Endometrium (tissue), 2 donors: Measurements from ENCODE around the gene KAZALD1.

Experiments used
- FAIRE-seq: peaks from 2 replicates; lab custom pipeline; 2012; peaks lifted over from hg19 to GRCh38; lab: Jason Lieb, UNC
- donor health status: control.
- donor health status: control.

The KAZALD1 gene

GRCh38 chr10:101061624-101062231 lies at the start of gene KAZALD1:
Gene KAZALD1 (plus strand): TSS chr10:101061989. CDS start chr10:101062593, 604 bp downstream.
- FAIRE-seq = no peak

- FAIRE-seq = peak; percentile 18
Measured at GRCh38 chr10:101012525-101013364, 49.0 kb upstream of the KAZALD1 start.

GRCh38 chr10:101013365-101013825 lies 48.4 kb upstream of the KAZALD1 start:
- FAIRE-seq = no peak

- FAIRE-seq = no peak
Measured at GRCh38 chr10:101014230-101014884, 47.4 kb upstream of the KAZALD1 start.

- no peak for FAIRE-seq
Measured at GRCh38 chr10:101014966-101015581, 46.7 kb upstream of the KAZALD1 start.

GRCh38 chr10:101015582-101015973 lies 46.2 kb upstream of the KAZALD1 start:
- FAIRE-seq = no peak

- no peak for FAIRE-seq
Measured at GRCh38 chr10:101016814-101017213, 45.0 kb upstream of the KAZALD1 start.

- no peak for FAIRE-seq
Measured at GRCh38 chr10:101018118-101018599, 43.6 kb upstream of the KAZALD1 start.

- FAIRE-seq = no peak
Measured at GRCh38 chr10:101018600-101019439, 43.0 kb upstream of the KAZALD1 start.

- FAIRE-seq = no peak
Measured at GRCh38 chr10:101019440-101019703, 42.4 kb upstream of the KAZALD1 start.

GRCh38 chr10:101020427-101021075 lies 41.2 kb upstream of the KAZALD1 start:
- FAIRE-seq = no peak

GRCh38 chr10:101021239-101021638 lies 40.5 kb upstream of the KAZALD1 start:
- FAIRE-seq = no peak

- FAIRE-seq = no peak
Measured at GRCh38 chr10:101021692-101022251, 40.0 kb upstream of the KAZALD1 start.

GRCh38 chr10:101022967-101023705 lies 38.7 kb upstream of the KAZALD1 start:
- FAIRE-seq = no peak

- no peak for FAIRE-seq
Measured at GRCh38 chr10:101027106-101027720, 34.6 kb upstream of the KAZALD1 start.

- FAIRE-seq = no peak
Measured at GRCh38 chr10:101028446-101029337, 33.1 kb upstream of the KAZALD1 start.

- no peak for FAIRE-seq
Measured at GRCh38 chr10:101029520-101030295, 32.1 kb upstream of the KAZALD1 start.
